Activated naive CD4-positive, alpha-beta T cell treated with anti-CD3 and anti-CD28 coated beads, Interleukin-2, amount 50 U/mL, for 72 hours (primary cell): Measurements from ENCODE around the gene MYO7B. TPM values are rescaled to one million over a fixed set of nuclear protein-coding genes. Genes with fewer than 3 reads are reported as not detected.

ENCODE experiments used
- ATAC-seq, 2 donors: fragments of 150-1000 bp; cut with Tn5 transposase; 2 replicates each; pipeline ENCODE4 v1.10.0; 2021; ENCODE audit warnings: mild to moderate bottlenecking in 2 of 2, moderate library complexity in 2 of 2
- DNase-seq, 2 donors: peaks; one replicate each; pipeline ENCODE4 v3.0.0; 2021 to 2022; ENCODE audit warnings: low spot score in 2 of 2
- H3K27ac Mint-ChIP-seq, 2 donors: one replicate each; pipeline ENCODE4 v1.8.0; 2022; ENCODE audit warnings: mild to moderate bottlenecking in 2 of 2, mixed read lengths in 2 of 2
- H3K36me3 Mint-ChIP-seq, 2 donors: one replicate each; pipeline ENCODE4 v1.8.0; 2022; ENCODE audit warnings: mixed read lengths in 2 of 2
- H3K9me3 Mint-ChIP-seq, 2 donors: one replicate each; pipeline ENCODE4 v1.8.0; 2022; ENCODE audit warnings: mixed read lengths in 2 of 2
- total RNA-seq, 2 donors: library from RNA; stranded (reverse); gene quantifications; one replicate each; pipeline ENCODE4 v1.2.3, GENCODE V29; 2022

MYO7B gene
- total RNA-seq, 2 donors from 2014 or later, result 0.64 to 1.9 TPM

DNA sequence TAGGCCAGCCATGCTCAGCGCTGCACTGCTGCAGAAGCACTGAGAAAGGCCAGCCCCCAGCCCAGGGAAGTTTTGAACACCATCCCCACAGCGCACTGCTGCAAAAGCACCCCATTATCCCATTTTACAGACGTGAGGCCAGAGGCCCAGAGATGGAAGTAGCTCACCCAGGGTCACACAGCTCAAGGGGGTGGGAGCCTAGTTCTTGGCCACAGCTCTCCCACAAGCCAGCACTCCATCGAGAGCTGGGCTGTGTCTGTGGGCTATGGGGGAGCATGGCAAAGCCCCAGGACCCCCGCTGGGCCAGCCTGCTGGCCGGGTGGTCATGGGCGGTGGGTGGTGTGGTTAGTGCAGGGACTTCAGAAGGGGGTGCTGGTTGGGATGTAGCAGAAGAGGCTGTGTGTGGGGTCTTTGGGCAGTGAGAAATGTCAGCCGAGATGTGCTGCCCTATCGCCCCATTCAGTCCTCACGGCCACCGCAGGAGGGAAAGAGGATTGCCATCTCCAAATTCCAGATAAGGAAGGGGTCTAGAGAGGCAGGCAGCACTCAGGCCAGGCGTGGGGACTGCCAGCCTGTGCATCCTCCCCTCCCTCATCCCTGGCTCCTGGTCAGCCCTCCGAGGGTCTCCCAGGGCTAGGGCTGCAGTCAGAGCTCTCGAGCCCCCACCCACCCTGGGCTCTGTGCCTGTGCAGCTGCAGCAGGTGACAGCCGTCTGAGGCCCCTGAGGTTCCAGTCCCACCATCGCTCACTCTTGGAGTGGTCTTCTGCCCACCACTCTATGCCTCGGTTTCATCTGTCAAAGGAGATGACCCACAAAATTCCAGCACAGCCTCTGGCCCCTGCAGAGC is 93.5 kb downstream of the MYO7B start:
- no peaks in the 10 kb centered on the region for H3K9me3 Mint-ChIP-seq
- H3K36me3 Mint-ChIP-seq, result no peaks in the 10 kb centered on the region
- ATAC-seq (no peak), DNase-seq (no peak)
- H3K27ac Mint-ChIP-seq, result no peak overlapping the region

DNA sequence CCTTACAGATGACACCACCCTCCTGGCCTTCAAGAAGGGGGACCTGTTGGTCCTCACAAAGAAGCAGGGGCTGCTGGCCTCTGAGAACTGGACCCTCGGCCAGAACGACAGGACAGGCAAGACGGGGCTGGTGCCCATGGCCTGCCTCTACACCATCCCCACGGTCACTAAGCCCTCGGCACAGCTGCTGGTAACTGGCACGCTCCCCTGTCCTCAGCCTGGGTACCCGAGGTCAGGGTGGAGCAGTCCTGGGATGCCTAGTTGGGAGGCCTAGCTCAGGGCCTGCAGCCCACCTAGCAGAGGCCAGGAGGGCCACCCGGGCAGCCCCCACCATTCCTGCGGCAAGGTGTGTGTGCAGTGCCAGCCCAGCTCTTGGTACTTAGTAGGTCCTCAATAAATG is 94.2 kb downstream of the MYO7B start:
- ATAC-seq (no peak), DNase-seq (no peak)
- H3K36me3 Mint-ChIP-seq, result no peaks in the 10 kb centered on the region
- no peaks in the 10 kb centered on the region for H3K9me3 Mint-ChIP-seq
- H3K27ac Mint-ChIP-seq, result no peak overlapping the region

DNA sequence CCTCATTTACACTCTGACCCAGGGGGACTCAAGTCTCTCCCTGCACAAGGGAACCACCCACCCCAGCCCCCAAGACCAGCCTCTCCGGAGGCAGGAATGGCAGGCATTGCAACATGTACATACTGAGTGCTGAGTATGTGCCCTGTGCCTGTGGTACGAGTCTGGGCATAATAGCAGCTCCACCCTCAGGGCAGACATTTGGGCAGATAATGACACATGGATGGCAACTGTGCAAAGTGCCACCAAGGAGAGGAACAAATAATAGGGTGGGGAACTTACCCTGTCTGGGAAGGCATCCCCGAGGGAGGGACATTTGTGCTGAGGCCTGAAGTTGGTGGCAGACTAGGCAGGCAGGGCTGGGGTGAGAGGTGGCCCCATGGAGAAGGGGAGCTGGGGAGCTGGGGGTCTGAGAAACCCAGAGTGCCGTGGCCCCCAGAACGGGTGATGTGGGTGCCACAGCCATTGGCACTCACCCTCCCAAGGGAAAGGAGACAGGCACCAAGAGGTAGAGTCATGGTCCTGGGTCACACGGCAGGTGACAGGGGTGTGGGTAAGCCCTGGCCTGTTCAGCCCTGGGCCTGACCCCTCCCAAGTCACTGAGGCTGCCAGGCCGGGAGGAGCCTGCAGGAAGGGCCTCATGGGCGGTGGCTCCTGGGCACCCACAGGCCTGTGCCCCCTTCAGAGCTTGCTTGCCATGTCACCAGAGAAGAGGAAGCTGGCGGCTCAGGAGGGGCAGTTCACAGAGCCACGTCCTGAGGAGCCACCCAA is 94.8 kb downstream of the MYO7B start:
- Mint-ChIP-seq H3K36me3 (no peaks in the 10 kb centered on the region), H3K9me3 (no peaks in the 10 kb centered on the region), H3K27ac (no peak overlapping the region)
- ATAC-seq, result no peak
- no peak for DNase-seq

DNA sequence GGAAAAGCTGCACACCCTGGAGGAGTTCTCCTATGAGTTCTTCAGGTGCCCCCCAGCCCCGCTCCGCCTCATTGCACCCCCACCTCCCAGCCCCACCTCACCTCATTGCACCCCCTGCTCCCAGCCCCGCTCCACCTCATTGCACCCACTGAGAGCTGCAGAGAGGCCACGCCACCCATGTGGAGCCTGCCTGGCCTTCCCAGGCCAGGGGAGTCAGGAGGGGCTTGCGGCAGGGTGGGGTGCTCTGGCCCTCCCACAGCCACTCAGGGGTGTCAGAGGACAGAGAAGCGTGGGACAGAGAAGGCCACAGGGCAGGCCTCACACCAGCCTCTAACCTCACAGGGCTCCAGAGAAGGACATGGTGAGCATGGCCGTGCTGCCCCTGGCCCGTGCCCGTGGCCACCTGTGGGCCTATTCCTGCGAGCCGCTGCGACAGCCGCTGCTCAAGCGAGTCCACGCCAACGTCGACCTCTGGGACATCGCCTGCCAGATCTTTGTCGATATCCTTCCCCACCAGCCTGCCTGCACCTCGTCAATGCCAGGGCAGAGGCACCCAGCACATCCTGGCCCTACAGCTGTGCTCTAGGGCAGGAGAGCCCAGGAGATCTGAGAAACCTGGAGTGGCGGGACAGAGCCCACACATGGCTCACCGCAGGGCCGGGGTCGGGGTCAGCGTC is 95.5 kb downstream of the MYO7B start:
- Mint-ChIP-seq H3K27ac (no peak overlapping the region), H3K9me3 (no peaks in the 10 kb centered on the region), H3K36me3 (no peaks in the 10 kb centered on the region)
- no peak for ATAC-seq
- no peak for DNase-seq

DNA sequence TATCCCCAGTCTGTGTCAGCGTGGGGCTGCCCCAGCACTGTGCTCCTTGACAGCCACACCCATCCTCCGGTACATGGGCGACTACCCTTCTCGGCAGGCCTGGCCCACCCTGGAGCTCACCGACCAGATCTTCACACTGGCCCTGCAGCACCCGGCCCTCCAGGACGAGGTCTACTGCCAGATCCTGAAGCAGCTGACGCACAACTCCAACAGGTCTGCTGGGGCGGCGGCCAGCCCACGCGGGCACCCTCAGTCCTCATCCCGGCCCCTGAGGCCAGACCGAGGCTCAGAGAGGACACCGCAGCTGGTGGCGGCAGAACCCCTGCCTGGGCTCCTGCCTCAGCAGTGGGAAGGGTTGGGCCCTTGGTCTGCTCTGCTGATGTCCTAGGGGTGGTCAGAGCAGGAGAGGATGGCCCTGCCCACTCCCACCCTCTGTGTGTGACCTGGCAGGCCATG is 96.1 kb downstream of the MYO7B start:
- H3K36me3 Mint-ChIP-seq, result no peaks in the 10 kb centered on the region
- no peak for ATAC-seq
- no peak overlapping the region for H3K27ac Mint-ChIP-seq
- H3K9me3 Mint-ChIP-seq, result no peaks in the 10 kb centered on the region
- DNase-seq, result no peak

DNA sequence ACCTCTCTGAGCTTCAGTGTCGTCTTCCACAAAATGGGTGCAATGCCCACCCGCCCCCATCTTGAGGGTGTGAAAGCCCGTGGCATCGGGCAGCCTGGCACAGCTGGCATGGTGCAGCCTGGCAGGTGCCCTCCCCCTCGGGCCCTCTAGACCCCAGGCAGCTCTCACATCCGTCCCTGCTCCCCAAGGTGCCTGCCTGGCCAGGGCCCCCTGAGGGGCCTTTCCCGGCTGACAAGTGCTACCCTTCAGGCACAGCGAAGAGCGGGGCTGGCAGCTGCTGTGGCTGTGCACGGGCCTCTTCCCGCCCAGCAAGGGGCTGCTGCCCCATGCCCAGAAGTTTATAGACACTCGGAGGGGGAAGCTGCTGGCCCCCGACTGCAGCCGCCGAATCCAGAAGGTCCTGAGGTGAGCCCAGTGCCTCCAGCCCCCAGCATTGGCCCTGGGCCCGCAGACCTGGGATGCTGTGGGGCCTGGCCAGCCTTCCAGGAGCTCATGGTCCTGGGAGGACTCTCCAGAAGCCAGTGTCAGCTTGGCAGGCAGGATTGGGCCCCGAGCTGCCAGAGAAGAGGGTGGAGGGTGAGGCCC is 96.6 kb downstream of the MYO7B start:
- no peak for DNase-seq
- no peak for ATAC-seq
- Mint-ChIP-seq H3K9me3 (no peaks in the 10 kb centered on the region), H3K36me3 (no peaks in the 10 kb centered on the region), H3K27ac (peak overlapping the region in 1 of 2 donors; percentile 78)

DNA sequence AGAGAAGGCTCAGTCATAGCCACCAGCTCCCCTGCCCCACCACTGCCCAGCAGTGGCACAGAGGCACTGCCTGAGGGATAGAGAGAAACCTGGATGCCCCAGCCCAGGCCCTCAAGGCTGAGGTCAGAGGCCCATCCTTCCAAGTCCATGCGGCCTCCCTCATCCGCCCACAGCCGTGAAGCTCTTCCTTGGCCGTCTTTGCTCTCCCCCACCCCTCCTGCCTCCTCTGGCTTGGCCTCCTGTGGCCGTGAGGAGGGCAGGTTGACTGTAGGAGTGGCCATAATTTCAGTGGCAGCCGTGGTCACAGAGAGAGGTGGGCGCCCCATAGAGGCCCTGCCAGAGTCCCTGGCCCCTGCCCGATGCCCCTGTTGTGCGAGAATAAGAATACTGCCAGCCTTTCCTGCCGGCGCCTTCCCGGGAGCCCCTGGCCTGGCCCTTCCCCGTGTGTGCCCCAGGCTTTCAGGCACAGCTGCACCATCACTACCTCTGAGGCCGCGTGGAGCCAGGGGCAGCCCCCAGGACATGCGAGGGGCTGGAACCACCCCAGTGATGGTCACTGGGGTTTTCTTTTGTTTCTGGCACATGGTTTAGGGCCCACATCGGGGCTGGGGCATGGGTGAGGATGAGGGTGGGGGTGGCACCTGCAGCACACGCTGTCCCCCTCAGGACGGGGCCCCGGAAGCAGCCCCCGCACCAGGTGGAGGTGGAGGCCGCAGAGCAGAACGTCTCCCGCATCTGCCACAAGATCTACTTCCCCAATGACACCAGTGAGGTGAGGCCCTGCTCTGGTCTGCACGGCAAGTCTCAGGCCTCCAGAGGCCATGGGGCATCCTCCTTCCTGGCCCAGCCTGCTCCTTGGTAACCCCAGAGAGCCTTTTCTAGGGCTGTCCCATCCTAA is 97.4 kb downstream of the MYO7B start:
- H3K9me3 Mint-ChIP-seq, result no peaks in the 10 kb centered on the region
- peak overlapping the region in 1 of 2 donors; percentile 78 for H3K27ac Mint-ChIP-seq

DNA sequence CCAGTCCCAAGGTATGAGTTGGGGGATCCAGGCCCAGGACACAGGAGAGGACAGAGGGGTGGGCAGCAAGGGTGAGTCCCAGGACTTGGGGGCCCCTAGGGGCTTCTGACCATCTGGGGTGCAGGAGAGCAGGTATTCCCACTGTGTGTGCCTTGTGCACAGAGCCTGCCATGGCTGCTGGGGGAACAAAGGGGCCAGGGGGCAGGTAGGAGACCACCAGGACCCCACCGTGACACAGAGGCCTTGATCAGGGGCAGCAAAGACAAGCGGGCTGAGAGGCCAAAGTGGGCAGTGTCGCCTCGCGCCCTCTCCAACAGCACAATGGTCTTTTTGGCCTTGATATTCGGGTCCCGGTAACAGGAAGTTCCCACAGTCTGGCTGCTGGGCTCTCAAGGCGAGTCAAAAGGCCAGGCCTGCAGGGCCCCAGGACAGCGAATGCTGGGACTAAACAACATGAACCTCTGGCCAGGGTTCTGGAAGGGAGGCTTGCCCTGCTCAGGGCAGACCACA is 98.1 kb downstream of the MYO7B start:
- ATAC-seq (no peak), DNase-seq (no peak)
- Mint-ChIP-seq H3K27ac (peak overlapping the region; percentile 22 to 78), H3K36me3 (no peaks in the 10 kb centered on the region), H3K9me3 (no peaks in the 10 kb centered on the region)

More for the DNA sequence above, 97.4 kb downstream of the MYO7B start:
- ATAC-seq (peak in 1 of 2 donors; percentile 33), DNase-seq (no peak)
- H3K36me3 Mint-ChIP-seq, result no peaks in the 10 kb centered on the region

DNA sequence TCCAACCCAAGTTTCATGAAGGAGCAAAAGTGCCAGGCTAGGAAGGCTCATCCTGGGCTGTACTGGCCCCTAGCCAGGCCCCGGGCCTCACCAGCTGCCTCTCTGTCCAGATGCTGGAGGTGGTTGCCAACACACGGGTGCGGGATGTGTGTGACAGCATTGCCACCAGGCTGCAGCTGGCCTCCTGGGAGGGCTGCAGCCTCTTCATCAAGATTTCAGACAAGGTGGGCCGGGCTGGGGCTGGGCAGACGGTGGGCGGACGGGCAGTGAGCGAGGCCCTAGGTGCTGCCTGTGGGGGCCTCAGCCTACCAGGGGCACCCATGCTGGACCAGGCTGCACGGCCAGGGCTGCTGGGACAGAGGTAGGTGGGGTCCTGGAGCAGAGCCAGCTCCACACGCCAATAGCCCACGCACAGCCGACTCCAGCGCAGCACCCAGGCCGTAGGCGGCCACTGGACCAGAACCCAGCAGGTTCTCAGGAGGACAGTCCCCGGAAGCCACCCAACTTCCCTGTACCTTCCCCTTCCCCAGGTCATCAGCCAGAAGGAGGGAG is 98.7 kb downstream of the MYO7B start:
- H3K9me3 Mint-ChIP-seq, result no peaks in the 10 kb centered on the region
- ATAC-seq (no peak), DNase-seq (no peak)
- peak overlapping the region; percentile 22 to 78 for H3K27ac Mint-ChIP-seq
- H3K36me3 Mint-ChIP-seq, result no peaks in the 10 kb centered on the region

DNA sequence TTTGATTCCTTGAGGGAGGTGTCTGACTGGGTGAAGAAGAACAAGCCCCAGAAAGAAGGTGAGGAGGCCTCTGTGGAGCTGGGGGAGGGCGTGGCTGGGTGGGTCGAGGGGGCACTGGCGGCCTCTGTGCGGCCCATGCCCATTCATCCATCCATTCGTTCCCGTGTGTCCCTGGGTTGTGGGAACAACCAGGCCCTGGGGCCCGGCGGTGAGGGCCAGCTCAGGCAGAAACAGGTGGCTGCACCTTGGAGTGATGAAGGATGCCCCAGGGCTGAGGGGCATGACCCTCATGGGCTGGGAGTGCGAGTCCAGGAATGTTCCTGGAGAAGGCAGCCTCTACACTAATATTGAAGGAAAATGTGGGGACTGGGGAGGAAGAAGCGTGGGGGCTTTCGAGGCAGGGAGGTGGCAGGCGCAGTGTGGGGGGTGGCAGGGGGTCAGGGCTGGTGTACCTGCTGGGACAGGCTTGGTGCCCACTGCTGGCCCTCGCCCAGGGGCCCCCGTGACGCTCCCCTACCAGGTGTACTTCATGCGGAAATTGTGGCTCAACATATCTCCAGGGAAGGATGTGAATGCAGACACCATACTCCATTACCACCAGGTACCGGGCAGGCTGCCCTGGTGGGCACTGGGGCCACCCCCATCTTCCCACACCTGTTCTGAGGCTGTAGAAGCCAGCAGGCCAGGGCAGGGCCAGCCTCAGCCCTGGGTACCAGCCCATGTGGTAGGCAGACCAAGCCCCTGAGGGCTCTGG is 99.3 kb downstream of the MYO7B start:
- H3K9me3 Mint-ChIP-seq, result no peaks in the 10 kb centered on the region
- no peak for ATAC-seq
- H3K36me3 Mint-ChIP-seq, result no peaks in the 10 kb centered on the region
- no peak for DNase-seq
- peak overlapping the region in 1 of 2 donors; percentile 79 for H3K27ac Mint-ChIP-seq

DNA sequence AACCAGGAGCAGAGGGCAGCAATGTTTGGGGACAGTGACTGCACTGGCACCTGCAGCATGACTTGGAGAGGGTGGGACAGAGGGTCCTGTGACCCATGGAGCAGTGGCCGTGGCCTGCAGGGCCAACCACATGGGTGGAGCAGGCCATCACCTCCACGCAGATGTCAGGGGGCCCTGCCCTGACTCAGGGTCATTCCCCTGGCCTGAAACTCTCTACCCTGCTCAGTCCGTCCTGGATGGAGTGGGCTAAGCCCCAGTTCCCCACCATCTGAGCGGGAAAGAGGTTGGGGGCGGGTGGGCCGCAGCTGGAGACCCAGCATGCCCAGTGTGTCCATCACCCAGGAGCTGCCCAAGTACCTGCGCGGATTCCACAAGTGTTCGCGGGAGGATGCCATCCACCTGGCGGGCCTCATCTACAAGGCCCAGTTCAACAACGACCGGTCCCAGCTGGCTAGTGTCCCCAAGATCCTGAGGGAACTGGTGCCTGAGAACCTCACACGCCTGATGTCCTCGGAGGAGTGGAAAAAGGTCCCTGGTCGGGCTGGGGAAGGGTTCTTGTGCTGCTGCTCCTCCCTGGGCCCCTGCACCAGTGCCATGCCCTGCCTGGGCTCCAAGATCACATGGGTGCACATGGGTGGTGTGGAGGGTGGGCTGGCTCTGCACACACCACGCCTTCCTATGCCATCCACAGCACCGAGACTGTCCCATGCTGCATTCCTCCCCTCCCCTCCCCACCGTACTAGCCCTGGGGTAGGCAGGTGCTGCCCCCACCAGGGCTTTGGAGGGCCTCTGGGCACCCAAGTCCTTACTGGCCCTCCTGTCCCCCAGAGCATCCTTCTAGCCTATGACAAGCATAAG is 100.1 kb downstream of the MYO7B start:
- no peak for ATAC-seq
- no peak for DNase-seq
- Mint-ChIP-seq H3K9me3 (no peaks in the 10 kb centered on the region), H3K27ac (no peak overlapping the region), H3K36me3 (no peaks in the 10 kb centered on the region)

DNA sequence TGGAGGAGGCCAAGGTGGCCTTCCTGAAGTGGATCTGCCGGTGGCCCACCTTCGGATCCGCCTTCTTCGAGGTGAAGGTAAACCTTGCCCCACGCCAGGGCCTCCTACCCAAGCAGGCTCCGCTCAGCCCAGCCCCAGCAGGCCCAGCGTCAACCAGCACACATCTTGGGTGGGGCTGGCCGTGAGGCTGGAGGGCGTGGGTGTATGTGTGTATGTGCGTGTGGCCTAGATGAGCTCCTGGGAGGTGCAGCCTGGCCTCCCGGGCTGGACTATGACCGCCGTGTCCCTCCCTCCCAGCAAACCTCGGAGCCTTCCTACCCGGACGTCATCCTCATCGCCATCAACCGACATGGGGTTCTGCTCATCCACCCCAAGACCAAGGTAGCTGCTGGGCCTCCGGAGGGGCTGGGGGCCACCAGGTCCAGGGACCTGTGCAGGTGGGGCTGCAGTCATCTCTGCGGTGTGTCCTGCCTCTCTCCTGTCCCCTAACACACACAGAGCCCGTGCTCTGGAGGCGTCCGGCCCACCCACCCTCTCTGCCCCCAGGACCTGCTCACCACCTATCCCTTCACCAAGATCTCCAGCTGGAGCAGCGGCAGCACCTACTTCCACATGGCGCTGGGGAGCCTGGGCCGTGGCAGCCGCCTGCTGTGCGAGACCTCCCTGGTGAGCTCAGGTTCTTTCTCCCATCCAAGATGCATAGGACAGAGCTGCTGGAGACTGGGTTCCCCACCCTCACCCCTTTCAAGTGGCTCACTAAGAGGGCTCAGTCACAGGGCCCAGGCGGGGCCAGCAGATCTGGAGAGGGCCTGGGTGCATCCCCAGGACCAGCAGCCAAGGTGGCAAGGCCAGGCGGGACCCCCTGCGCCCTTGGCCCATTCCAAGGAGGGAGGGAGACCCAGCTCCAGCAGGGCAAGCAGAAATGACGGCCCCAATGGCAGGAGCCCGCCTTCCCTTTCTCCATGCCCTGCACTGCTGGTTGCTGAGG is 101.1 kb downstream of the MYO7B start:
- ATAC-seq (no peak), DNase-seq (no peak)
- Mint-ChIP-seq H3K9me3 (no peaks in the 10 kb centered on the region), H3K27ac (peak overlapping the region in 1 of 2 donors; percentile 67), H3K36me3 (no peaks in the 10 kb centered on the region)

DNA sequence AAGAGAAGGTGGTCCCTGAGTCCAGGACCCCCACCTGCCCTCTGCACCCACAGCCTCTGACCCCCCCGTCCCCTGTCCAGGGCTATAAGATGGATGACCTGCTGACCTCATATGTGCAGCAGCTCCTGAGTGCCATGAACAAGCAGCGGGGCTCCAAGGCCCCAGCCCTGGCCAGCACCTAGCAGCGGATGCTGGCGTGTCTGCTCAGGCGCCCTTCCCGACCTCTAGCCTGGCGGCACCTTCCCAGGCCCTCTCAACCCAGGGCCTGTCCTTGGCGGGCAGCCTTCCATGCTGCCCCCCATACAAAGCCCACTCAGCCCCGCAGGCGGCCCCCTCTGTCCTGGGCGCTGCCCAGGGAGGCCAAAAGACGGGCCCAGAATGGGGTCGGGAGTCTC is 101.8 kb downstream of the MYO7B start:
- Mint-ChIP-seq H3K27ac (peak overlapping the region in 1 of 2 donors; percentile 67), H3K36me3 (no peaks in the 10 kb centered on the region), H3K9me3 (no peaks in the 10 kb centered on the region)
- no peak for ATAC-seq
- no peak for DNase-seq
